GOT3 (cell line): ENCODE results near the gene ADAMTS15.

ENCODE experiments used
- DNase-seq: peaks from one replicate; lab custom pipeline; 2025; ENCODE audit warnings: mixed read lengths; lab: John Stamatoyannopoulos, UW

ADAMTS15 gene

GRCh38 chr11:130462101-130462885, 13.8 kb downstream of the ADAMTS15 start:
- no peak for DNase-seq

- no peak for DNase-seq
These were observed 14.5 kb downstream of the ADAMTS15 start for GRCh38 chr11:130462931-130463330.

GRCh38 chr11:130464291-130464812, 15.9 kb downstream of the ADAMTS15 start:
- DNase-seq: no peak

- no peak for DNase-seq
These were observed 16.8 kb downstream of the ADAMTS15 start for GRCh38 chr11:130465263-130465662.

- DNase-seq: no peak
These were observed 18.9 kb downstream of the ADAMTS15 start for GRCh38 chr11:130467116-130467900.

GRCh38 chr11:130469181-130469580, 20.7 kb downstream of the ADAMTS15 start:
- no peak for DNase-seq

- DNase-seq: no peak
These were observed 22.6 kb downstream of the ADAMTS15 start for GRCh38 chr11:130470832-130471706.

- no peak for DNase-seq
These were observed 23.4 kb downstream of the ADAMTS15 start for GRCh38 chr11:130471731-130472433.

- no peak for DNase-seq
These were observed 24.1 kb downstream of the ADAMTS15 start for GRCh38 chr11:130472434-130472961.

- DNase-seq: no peak
These were observed 24.8 kb downstream of the ADAMTS15 start for GRCh38 chr11:130473056-130473794.

- DNase-seq: no peak
These were observed 25.4 kb downstream of the ADAMTS15 start for GRCh38 chr11:130473795-130474377.

GRCh38 chr11:130474637-130475400, 26.4 kb downstream of the ADAMTS15 start:
- no peak for DNase-seq

- DNase-seq: no peak
These were observed 27.1 kb downstream of the ADAMTS15 start for GRCh38 chr11:130475426-130476053.

- DNase-seq: no peak
These were observed 27.9 kb downstream of the ADAMTS15 start for GRCh38 chr11:130476200-130476921.

GRCh38 chr11:130476922-130477491, 28.6 kb downstream of the ADAMTS15 start:
- no peak for DNase-seq

GRCh38 chr11:130477586-130478203, 29.2 kb downstream of the ADAMTS15 start:
- DNase-seq: no peak

- peak; percentile 14 for DNase-seq
These were observed 29.8 kb downstream of the ADAMTS15 start for GRCh38 chr11:130478204-130478701.
